Glutamatergic neuron (in vitro differentiated cells): ENCODE results near the gene CDK5RAP1. TPM values are rescaled to one million over a fixed set of nuclear protein-coding genes. Genes with fewer than 3 reads are reported as not detected.

Experiments used
- DNase-seq: peaks from one replicate; pipeline ENCODE4 v3.0.0; 2022
- H3K27ac Mint-ChIP-seq: one replicate; pipeline ENCODE4 v1.8.0; 2020; ENCODE audit warnings: mild to moderate bottlenecking, mixed read lengths, inconsistent platforms; ENCODE audit not compliant: unreplicated experiment
- H3K27me3 Mint-ChIP-seq: one replicate; pipeline ENCODE4 v1.8.0; 2020; ENCODE audit warnings: mild to moderate bottlenecking, moderate library complexity, mixed read lengths, inconsistent platforms; ENCODE audit not compliant: unreplicated experiment
- H3K36me3 Mint-ChIP-seq: one replicate; pipeline ENCODE4 v1.8.0; 2020; ENCODE audit warnings: mild to moderate bottlenecking, mixed read lengths, inconsistent platforms; ENCODE audit not compliant: unreplicated experiment
- H3K4me1 Mint-ChIP-seq: one replicate; pipeline ENCODE4 v1.8.0; 2020; ENCODE audit warnings: mild to moderate bottlenecking, low read depth, mixed read lengths, inconsistent platforms; ENCODE audit not compliant: unreplicated experiment
- H3K4me3 Mint-ChIP-seq: one replicate; pipeline ENCODE4 v1.8.0; 2020; ENCODE audit warnings: mild to moderate bottlenecking, mixed read lengths, inconsistent platforms; ENCODE audit not compliant: unreplicated experiment
- H3K9me3 Mint-ChIP-seq: one replicate; pipeline ENCODE4 v1.8.0; 2020; ENCODE audit warnings: mild to moderate bottlenecking, moderate library complexity, mixed read lengths, inconsistent platforms; ENCODE audit not compliant: unreplicated experiment
- total RNA-seq: library from RNA; stranded (reverse); fragmentation: NEBNext Ultra II Directional; extraction: Animal tissue kit (Norgen Biotek cat#: 25700); gene quantifications from one replicate; pipeline ENCODE4 v1.2.1, GENCODE V29; 2021; ENCODE audit not compliant: unreplicated experiment
- TF ChIP-seq, protein P1 (sequence below): fragments of 200-600 bp; sonication (generic); IDR thresholded peaks from one replicate; pipeline ENCODE4 v1.5.0; 2021; ENCODE audit not compliant: partially characterized antibody, unreplicated experiment

Gene CDK5RAP1
- total RNA-seq, 1 donor from 2014 or later = 30.9 TPM

- peaks cover 7% of the 10 kb centered on the region for H3K36me3 Mint-ChIP-seq
- TF ChIP-seq, protein P1, sequence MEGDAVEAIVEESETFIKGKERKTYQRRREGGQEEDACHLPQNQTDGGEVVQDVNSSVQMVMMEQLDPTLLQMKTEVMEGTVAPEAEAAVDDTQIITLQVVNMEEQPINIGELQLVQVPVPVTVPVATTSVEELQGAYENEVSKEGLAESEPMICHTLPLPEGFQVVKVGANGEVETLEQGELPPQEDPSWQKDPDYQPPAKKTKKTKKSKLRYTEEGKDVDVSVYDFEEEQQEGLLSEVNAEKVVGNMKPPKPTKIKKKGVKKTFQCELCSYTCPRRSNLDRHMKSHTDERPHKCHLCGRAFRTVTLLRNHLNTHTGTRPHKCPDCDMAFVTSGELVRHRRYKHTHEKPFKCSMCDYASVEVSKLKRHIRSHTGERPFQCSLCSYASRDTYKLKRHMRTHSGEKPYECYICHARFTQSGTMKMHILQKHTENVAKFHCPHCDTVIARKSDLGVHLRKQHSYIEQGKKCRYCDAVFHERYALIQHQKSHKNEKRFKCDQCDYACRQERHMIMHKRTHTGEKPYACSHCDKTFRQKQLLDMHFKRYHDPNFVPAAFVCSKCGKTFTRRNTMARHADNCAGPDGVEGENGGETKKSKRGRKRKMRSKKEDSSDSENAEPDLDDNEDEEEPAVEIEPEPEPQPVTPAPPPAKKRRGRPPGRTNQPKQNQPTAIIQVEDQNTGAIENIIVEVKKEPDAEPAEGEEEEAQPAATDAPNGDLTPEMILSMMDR = no peak
- no peaks in the 10 kb centered on the region for H3K27me3 Mint-ChIP-seq
- H3K9me3 Mint-ChIP-seq = no peaks in the 10 kb centered on the region
- no peak for DNase-seq
- H3K4me1 Mint-ChIP-seq = no peaks in the 10 kb centered on the region
- no peak overlapping the region for H3K27ac Mint-ChIP-seq
- H3K4me3 Mint-ChIP-seq = no peak overlapping the region
Observed at GRCh38 chr20:33377366-33377765, 24.0 kb downstream of the CDK5RAP1 start.

DNA sequence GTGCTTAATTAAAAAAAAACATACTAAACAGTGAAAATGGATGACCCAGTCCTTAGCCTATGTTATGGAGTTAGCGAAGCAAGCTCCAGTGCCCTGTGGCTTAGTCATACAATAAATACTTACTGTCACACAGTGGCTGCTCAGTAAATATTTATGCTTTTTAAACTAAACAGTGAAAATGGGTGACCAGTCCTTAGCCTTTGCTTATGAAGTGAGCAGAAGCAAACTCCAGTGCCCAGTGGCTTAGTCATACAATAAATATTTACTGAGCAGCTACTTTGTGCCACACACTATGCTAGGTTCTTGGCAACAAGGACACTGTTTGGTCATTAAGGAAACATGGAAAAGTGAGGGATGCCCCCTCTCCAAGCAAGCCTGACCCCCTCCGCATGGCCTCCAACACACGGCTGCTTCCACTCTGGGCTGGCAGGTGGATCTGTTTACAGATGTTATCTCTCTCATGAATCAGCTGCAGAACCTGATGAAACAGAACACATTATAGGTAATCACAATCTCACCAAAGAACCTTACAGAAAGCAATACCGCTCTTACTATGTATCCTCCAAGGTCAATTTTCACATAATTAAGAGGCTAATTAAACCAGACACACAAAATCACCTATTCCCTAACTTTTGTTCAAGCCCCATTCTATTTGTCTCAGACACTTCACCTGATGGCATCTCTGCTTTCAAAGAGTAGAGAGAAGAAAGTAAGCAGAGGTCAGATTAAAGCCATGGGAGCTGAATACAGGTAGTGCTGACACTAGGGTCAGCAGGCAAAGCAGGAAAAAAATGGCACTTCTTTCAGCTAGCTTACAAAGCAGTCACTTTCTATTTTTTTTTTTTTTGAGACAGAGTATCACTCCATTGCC is 27.3 kb downstream of the CDK5RAP1 start:
- TF ChIP-seq, protein P1 = no peak
- peaks cover 7% of the 10 kb centered on the region for H3K36me3 Mint-ChIP-seq
- no peak overlapping the region for H3K4me3 Mint-ChIP-seq
- H3K27ac Mint-ChIP-seq = no peak overlapping the region
- no peaks in the 10 kb centered on the region for H3K9me3 Mint-ChIP-seq
- no peaks in the 10 kb centered on the region for H3K27me3 Mint-ChIP-seq
- no peak for DNase-seq
- no peaks in the 10 kb centered on the region for H3K4me1 Mint-ChIP-seq

DNA sequence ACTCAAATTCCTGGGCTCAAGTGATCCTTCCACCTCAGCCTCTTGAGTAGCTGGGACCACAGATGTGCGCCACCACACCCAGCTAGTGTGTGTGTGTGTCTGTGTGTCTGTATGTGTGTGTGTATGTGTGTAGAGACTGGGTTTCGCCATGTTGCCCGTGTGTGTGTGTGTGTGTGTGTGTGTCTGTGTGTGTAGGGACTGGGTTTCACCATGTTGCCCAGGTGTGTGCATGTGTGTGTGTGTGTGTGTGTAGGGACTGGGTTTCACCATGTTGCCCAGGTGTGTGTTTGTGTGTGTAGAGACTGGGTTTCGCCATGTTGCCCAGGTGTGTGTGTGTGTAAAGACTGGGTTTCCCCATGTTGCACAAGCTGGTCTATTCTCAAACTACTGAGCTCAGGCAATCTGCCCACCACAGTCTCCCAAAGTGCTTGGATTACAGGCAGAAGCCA is 28.3 kb downstream of the CDK5RAP1 start:
- Mint-ChIP-seq H3K9me3 (no peaks in the 10 kb centered on the region), H3K4me1 (no peaks in the 10 kb centered on the region), H3K4me3 (no peak overlapping the region), H3K36me3 (peaks cover 7% of the 10 kb centered on the region), H3K27ac (no peak overlapping the region), H3K27me3 (no peaks in the 10 kb centered on the region)
- TF ChIP-seq, protein P1 = no peak
- no peak for DNase-seq

DNA sequence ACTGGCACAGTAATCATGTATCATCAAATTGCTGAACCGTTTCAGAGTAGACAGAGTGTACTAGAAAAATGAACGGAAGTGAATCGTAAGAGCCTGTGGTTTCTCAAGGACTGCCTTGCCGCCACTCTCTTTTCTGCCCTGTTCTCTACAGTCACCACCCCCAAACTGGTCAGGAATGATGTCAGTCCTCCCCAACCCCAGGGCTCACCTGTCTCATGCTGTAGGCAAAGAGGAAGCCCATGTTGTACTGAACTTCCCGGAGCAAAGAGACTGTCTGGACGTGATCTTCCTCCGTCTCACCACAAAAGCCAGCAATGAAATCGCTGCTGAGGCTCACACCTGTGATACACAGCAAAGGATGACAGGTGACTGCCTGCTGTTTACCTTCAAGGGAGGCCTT is 31.0 kb downstream of the CDK5RAP1 start:
- Mint-ChIP-seq H3K27ac (no peak overlapping the region), H3K36me3 (no peaks in the 10 kb centered on the region), H3K27me3 (no peaks in the 10 kb centered on the region), H3K4me3 (no peak overlapping the region), H3K4me1 (no peaks in the 10 kb centered on the region), H3K9me3 (no peaks in the 10 kb centered on the region)
- no peak for DNase-seq
- TF ChIP-seq, protein P1 = no peak

- Mint-ChIP-seq H3K36me3 (no peaks in the 10 kb centered on the region), H3K27ac (no peak overlapping the region)
Observed at GRCh38 chr20:33362898-33363297, 38.4 kb downstream of the CDK5RAP1 start.

More at GRCh38 chr20:33362898-33363297, 38.4 kb downstream of the CDK5RAP1 start:
- no peak overlapping the region for H3K4me3 Mint-ChIP-seq
- TF ChIP-seq, protein P1 = no peak
- no peaks in the 10 kb centered on the region for H3K9me3 Mint-ChIP-seq
- no peaks in the 10 kb centered on the region for H3K4me1 Mint-ChIP-seq
- no peak for DNase-seq
- no peaks in the 10 kb centered on the region for H3K27me3 Mint-ChIP-seq
